Keratinocyte (primary cell): Measurements from ENCODE around the gene SMIM24.

Experiments used
- CTCF ChIP-seq, 3 experiments: IDR thresholded peaks in 1 of 3; conservative IDR thresholded peaks in 1 of 3; optimal IDR thresholded peaks in 1 of 3; 2 replicates in 2 of 3; 3 replicates in 1 of 3; pipeline versions ENCODE3 to v1.5.1; 2011; ENCODE audit warnings: low read length in 3 of 3, mild to moderate bottlenecking in 3 of 3, moderate library complexity in 2 of 3, control low read depth in 1 of 3, inconsistent platforms in 1 of 3; ENCODE audit not compliant: insufficient read depth in 2 of 3; ENCODE audit errors: extremely low read depth in 1 of 3
- EZH2 ChIP-seq: IDR thresholded peaks from one replicate; pipeline ENCODE4 v1.6.1; 2012; ENCODE audit warnings: inconsistent platforms, mild to moderate bottlenecking, low read length, moderate library complexity

DNA sequence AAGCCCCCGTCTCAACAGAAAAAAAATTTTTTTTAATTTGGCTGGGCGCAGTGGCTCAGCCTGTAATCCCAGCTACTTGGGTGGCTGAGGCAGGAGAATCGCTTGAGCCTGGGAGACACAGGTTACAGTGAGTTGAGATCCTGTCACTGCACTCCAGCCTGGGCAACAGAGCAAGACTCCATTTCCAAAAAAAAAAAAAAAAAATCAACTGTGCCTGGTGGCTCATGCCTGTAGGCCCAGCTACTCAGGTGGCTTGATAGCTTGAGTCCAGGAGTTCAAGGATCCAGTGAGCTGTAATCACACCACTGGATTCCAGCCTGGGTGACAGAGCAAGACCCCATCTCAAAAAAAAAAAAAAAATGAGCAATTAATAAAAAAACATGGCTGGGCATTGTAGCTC is 21.5 kb upstream of the SMIM24 start:
- TF ChIP-seq CTCF (optimal IDR thresholded peaks at IDR 0.05 in 1 of 3, IDR thresholded peaks at IDR 0.05 in 1 of 3, conservative IDR thresholded peaks at IDR 0.05 in 1 of 3; ENCODE audit: extremely low read depth in 1 of 3, insufficient read depth in 2 of 3, low read length in 3 of 3) (no peak), EZH2 (no peak)
